ENCODE results near the gene WDFY4.

- TF ChIP-seq, protein P1, sequence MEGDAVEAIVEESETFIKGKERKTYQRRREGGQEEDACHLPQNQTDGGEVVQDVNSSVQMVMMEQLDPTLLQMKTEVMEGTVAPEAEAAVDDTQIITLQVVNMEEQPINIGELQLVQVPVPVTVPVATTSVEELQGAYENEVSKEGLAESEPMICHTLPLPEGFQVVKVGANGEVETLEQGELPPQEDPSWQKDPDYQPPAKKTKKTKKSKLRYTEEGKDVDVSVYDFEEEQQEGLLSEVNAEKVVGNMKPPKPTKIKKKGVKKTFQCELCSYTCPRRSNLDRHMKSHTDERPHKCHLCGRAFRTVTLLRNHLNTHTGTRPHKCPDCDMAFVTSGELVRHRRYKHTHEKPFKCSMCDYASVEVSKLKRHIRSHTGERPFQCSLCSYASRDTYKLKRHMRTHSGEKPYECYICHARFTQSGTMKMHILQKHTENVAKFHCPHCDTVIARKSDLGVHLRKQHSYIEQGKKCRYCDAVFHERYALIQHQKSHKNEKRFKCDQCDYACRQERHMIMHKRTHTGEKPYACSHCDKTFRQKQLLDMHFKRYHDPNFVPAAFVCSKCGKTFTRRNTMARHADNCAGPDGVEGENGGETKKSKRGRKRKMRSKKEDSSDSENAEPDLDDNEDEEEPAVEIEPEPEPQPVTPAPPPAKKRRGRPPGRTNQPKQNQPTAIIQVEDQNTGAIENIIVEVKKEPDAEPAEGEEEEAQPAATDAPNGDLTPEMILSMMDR (conservative IDR thresholded peaks at IDR 0.05), result no peak
- no peak for TF ChIP-seq EZH2 (IDR thresholded peaks at IDR 0.05; ENCODE audit: low read depth)
Measured at GRCh38 chr10:48777110-48777509, 92.4 kb downstream of the WDFY4 start.

Measured in PC-9 (cell line).